NCI-H2196 treated with DMSO at 0.1 percent for 48 hours (cell line): ENCODE data around the gene NOXO1.
A peak's percentile ranks its signal among the peaks of the same experiment; 100 is the strongest.
"Not testable (repeated sequence)": the region's sequence is repeated elsewhere in the genome, so short reads cannot be mapped to it uniquely, and the experiment has no call there.

Source experiments
- DNase-seq: peaks from one replicate; lab custom pipeline; 2025; ENCODE audit not compliant: unreplicated experiment; lab: John Stamatoyannopoulos, UW

Gene NOXO1

DNA sequence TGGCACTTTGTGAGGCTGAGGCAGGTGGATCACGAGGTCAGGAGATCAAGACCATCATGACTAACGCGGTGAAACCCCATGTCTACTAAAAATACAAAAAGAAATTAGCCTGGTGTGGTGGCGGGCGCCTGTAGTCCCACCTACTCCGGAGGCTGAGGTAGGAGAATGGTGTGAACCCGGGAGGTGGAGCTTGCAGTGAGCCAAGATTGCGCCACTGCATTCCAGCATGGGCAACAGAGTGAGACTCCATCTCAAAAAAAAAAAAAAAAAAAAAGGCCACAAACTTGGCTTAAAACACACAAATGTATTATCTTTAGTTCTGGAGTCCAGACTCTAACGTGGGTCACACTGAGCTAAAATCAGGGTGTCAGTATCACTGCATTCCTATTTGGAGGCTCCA is 30.5 kb upstream of the NOXO1 start:
- not testable (repeated sequence) for DNase-seq

DNA sequence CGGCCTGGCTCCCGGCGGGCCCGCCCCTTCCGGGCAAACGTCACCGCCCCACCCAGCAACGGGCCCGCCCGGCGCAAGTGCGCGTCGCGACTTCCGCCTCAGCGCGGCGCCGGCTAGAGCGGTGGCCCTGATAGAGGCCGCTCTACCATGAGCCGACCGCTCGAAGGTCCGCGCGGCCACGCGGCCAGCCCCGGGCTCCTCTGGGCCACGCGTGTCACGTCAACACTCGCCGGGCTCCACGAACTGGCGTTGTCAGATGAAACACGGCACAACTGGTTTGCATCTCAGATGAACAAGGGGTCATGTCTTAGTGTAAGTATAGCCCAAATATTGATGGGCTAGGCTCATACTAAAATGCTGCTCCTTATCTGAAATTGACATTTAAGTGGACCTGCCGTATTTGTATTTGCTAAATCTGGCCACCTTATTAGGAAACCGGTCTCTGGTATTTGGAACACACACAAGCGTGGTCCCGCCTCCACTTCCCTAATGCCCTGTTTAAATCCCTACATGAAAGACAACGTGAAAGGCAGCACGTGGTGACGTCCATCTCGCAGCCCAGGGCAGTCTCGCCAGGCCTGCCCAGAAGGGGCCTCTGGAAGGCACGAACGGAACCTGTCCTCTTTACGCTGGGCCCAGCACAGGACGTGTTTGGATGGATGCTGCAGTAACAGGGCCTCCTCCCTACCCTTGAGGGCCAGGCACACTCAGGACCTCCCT is 28.7 kb upstream of the NOXO1 start, which contains the start of gene ZNF598:
Gene ZNF598 (minus strand): TSS at position 31 of the 720 bp plus-strand sequence.
- peak; percentile 78 for DNase-seq

DNA sequence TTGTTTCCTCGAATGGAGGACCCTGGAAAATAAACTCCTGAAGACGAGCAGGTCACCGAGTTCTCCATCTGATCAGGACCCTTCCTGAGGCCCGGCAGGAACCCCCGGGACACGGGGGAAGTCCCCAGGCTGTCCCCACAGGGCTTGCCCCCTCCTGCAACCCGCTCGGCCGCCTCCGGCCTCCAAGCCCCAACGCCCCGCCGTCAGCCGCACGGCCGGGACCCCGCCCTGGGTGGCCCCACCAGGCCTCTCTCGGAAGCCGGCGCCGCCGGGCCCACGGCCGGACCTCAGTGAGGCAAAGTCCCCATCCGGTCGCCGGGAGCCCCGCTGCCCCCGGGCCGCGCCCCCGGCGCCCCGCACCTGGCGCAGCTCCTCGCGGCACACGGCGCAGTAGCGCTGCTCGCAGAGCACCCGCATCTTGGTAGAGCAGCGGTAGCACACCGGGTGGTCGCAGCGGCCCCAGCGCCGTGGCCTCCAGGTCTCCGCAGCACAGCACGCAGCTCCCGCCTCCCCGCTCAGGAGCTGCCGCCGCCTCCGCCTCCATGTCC is 28.0 kb upstream of the NOXO1 start:
- DNase-seq, result no peak

DNA sequence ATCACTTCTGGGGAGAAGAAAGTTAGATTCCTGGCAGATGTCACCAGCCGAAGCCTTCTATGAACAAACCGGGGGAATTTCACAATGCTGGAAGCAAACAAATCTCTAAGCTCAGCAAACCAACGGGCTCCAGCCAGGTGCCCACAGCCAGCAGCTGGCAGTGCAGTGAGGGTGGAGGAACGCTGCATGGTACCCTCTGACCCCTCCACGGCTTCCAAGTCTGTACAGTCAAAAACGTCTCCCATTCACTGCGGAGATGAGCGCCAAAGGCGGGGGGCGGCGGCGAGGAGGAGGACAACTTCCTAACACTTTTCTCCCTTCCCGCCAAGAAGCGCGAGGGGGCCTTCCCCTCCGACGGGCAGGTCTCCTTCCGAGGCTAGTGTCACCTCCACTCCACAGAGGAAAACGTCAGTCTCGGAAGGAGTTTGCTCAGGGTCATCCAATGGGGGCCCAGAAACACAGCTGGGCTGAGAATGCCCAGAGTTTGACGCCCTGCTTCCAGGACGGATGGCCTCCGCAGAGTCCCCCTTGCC is 27.4 kb upstream of the NOXO1 start:
- no peak for DNase-seq

DNA sequence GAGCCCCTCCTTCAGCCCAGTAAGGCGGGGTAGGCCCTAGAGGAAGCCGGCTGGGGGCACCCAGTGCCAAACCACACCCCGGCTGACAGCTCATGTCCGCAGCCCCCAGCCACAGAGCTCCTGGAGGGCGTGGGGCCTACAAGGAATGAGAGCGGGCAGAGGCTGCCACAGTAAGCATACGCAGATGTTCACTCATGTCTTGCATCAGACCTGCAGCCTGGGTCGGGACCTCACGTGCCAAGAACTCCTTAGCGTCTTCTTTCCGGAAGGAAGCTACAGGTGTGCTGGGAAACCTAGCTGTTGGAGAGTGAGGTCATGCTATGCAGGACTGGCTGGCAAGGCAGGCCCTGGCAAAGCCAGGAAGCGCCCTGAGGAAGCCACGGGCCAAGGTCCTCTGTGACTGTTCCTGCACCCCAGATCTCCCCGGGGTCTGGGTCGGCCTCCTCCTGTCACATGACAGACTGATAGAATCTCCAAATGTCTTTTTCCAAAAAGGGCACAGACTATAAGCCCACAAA is 26.8 kb upstream of the NOXO1 start:
- DNase-seq, result peak; percentile 56

DNA sequence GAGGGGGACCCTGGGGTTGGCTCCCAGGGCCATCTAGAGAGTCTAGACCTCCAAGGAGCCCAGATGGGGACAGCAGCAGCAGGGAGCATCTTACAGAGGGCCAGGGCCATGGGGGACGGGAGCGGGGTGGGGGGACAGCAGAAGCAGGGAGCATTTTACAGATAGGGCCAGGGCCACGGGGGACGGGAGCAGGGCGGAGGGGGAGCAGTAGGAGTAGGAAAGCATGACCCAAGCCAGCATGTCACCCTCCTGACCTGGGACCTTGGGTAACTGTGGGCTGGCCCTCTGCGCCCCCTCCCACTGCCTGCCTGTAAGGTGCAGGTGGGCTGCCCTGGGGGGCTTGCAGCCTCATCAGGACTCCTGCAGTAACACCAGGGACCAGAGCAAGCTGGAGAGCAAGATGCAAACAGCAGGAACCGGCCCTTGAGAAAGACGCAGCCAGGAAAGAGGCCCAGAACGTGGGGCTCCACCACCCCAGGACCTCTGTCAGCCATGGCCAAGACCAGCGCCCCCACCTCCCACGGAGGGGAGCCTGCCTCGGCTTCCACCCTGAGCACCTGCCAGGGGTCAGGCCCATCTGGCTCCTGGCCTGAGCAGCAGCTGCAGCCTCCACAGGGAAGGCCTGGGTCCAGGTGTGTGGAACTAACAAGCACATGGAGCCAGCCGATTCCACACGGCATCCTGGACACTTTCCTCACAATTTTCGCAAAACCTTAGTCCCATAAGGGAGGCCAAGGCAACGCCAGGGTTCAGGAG is 26.0 kb upstream of the NOXO1 start:
- no peak for DNase-seq

DNA sequence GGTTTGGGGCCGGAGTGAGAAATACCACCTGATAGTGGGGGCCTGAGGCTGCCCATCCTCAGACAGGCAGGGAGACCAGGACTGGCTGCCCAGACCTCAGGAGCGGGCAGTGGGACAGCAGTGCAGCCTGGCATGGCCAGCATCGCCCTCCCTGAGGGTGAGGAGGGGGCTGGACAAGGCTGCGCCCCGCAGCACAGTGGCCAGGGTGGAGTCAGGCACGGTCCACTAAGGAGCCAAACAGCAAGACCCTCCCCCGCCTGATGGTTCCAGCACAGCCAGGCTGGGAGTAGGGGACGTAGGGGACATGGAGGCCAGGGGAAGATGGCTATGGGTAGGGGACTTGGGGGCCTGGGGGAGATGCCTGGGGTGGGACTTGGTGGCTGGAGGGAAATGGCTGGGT is 25.0 kb upstream of the NOXO1 start:
- DNase-seq, result no peak

DNA sequence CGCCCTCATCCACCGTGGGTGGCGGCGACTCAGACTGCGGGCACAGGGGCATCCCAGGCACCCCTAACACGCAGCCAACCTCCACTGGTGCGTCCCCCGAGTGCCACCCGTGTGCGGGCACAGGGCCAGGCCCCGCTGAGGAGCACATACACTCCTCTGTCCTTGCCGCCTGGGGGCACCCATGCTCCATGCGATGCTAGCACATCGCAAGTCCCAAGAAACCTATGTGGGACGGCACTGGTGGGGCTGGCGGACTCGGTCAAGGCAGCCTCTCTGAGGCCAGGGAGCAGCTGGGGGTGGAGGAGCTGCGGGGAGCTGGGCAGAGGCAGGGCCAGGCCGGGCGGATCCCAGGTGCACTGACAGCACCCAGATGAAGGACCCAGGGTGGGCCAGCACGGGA is 24.4 kb upstream of the NOXO1 start:
- DNase-seq, result no peak

DNA sequence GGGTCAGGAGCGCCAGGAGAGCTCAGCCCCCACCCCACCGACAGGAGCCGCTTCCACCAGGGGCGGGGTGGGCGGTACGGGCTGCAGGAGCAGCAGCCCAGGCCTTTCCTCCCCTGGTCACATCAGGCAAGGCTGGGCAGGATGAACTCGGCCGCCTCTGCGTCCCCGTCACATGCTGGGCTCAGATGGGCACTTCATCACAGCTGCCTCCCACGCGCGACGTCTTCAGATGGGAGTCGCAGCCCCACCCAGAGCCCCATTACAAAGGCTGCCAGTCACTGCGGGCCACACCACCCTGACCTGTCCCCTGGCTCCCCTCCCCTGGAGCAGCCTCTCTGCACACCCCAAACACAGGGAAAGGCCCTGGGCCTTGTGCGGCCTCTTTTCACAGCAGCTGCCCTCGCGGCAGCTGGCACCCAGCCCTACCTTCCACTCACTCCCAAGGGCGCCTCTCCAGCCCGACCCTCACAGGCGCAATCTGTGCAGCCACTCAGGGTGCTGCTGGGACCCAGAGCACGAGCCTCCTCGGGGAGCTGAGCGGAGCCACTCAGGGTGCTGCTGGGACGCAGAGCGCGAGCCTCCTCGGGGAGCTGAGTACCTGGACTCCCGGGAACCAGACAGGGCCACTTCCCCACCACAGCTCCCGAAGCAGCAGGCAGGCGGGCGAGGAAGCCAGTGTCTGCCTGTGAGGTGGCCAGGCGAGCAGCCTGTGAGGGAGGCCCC is 23.7 kb upstream of the NOXO1 start:
- no peak for DNase-seq

DNA sequence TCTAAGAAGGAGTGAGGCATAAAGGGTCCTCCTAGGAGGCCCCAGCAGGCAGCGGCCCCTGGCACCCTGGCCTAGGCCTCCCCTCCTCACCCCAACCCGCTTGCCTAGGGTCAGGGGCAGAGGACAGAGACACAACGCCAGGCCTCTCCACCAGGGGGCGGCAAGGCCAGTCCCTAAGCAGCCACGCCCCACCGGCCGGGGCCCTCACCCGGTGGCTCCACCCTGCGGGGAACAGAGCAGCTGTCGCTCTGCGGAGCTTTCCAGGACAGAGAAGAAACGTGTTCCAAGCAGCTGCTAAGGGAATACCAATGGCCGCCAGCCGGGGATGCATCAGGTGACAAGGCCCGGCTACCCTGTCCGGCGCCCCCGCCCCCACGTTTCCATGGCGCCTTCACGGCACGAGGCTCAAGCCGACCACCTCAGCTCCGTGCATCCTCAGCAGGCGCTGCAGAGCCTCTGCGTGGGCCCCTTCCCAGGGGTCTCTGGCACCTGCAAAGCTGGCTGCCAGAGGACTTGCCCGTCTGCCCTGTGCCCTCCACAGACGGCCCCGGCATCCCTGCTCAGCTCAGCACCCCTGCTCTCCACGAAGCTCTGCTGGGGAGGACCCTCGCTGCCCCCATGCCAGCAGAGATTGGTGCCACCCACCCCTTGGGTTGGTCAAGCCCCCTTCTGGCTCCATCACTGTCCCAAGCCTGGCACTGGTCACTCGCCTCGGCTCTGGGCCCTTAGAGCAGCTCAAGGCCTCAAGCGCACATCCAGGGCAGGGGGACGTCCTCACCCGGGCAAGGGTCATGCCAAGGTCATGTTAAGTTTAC is 22.8 kb upstream of the NOXO1 start:
- peak; percentile 88 for DNase-seq

DNA sequence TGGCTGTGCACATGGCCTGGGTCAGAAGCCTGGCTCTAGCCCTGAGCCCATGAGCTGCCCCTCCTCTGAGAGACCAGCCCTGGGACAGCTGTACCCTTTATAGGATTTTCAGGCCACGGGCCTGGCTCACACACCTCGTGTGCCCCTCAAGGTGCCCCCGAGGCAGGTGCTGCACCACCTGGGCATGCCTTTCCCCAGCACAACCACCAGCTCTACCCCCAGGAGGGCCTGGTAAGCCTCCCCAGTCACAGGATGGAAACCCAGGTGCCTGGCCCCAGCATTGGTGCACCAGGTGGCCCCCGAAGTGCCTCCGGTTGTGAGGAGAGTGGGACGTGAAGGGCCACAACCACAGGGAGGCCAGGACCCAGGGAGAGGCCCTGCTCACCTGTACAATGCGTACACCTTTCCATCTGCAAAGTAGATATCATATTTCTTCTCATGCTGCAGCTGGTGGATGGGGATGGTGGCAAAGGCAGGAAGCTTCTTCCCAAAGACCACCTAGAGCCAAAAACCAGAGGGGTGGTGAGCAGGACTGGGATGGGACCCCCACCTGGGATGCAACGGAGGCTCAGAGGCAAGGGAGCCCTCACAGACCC is 22.1 kb upstream of the NOXO1 start:
- DNase-seq, result no peak

DNA sequence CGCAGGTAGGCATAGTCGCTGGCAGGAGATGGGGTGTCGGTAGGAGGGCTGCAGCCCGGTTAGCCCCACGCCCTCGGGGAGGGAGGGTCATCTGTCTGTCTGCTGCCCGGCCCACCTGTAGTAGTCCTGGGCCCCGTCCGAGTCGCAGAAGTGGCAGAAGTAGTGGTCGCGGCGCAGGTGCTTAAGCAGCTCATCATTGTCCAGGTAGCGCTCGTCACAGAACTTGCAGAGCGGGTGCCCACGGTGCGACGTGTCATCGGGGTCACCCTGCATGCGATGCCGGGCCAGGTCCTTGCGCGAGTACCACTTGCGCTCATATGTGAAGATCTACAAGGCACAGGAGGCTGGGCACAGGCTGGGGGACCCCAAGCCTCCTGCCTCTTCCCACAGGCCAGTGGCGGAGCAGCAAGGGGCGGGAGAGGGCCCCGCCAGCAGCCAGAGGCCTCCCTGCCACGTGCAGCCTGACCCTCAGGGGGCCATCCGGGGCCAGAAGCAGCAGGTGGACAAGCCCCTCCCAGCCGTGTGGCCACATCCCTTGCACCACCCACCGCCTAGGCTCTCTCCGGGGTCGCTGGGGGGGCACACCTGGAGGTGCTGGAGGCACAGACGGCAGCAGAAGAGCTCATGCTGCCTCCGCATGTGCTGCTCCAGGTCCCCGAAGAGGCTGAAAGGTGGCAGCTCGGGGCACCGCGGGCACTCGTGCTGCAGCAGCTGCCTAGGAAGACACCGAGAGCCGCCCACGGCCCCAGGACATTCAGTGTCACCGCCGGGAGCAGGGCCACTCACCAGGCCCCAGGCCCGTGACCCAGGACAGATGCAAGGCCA is 21.3 kb upstream of the NOXO1 start:
- DNase-seq, result no peak

DNA sequence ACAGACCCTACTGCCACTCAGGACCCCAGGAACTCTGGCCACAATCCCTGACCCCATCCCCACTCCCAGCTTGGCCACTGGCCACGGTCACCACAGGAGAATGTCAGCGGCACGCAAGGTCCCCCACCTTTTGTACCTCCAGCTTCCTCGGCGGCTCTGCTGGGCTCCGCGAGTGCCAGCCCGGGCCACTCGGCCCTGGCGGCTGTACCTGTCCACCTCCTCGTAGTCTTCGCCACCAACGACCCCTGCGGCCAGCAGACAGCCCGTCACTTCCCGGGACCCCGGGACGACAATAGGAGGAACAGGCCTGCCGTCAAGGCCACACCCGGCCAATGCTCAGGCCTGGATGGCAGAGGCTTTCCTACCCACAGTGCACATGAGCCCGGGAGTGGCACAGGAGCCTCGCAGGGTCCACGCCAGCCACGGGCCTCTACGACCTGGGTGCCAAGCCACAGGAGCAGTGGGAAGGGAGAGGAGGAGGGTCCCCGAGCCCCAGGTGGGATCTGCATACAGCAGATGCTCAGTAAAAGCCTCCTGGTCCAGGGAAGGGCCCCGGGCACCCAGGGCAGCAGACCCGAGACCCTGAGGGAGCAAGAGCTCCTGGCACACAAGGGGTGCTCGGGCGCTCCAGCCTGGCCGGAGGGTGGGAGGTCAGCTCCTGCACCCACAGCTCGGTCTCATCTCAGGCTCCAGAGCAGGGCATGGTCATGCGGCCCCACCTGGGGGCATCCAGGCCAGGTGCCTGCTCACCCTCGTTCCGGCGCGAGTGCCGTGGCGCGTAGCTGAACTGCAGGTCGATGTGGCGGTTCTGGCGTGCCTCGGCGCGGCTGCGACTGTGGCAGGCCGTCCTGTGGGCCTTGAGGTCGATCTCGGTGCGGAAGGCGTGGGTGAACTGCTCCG is 20.4 kb upstream of the NOXO1 start:
- DNase-seq, result no peak

DNA sequence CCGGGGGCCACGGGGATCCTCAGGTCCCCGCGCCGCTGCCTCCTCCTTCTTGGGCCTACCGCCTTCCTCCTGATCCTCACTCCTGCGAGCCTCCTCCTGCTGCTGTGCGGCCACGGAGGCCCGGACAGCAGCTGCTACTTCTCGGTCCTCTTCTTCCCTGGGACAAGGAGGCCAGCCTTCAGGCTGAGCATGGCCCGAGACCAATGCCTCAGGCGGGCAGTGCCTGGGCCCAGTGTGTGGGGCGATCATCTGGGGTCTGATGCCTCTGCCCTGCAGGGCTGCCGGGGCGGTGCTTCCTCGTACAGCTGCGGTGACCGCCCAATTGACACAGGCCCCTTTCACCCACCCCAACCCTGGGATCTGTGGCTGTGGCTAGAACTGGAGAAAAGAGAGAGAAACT is 19.8 kb upstream of the NOXO1 start:
- DNase-seq, result no peak

DNA sequence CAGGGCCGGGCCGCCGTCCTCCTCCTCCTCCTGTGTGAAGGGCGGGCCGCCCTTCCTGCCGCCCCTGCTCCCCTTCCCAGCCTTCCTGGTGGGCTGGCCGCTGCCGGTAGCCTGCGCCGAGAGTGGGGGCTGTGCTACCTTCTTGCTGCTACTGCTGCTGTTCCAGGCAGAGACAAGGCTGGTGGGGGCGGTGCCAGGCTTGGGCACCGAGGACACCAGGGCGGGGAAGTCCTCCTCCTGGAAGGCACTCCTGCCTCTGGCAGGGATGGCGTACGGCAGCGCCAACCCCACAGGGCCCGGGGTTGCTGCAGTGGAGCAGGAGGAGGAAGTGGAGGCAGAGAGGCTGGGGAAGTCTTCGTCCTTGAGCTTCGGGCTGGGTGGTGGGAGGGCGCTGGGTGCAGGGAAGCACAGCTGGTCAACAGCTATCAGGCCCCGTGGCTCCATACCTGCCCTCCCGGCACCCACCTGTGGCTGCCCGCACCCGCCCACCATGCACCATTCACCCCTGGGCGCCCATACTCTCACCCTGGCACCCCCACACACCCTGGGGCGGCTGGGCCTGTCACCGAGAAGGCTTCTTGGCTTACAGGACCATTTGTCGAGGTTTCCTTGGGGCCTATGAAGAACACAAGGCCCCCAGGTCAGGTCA is 18.7 kb upstream of the NOXO1 start:
- DNase-seq, result no peak

DNA sequence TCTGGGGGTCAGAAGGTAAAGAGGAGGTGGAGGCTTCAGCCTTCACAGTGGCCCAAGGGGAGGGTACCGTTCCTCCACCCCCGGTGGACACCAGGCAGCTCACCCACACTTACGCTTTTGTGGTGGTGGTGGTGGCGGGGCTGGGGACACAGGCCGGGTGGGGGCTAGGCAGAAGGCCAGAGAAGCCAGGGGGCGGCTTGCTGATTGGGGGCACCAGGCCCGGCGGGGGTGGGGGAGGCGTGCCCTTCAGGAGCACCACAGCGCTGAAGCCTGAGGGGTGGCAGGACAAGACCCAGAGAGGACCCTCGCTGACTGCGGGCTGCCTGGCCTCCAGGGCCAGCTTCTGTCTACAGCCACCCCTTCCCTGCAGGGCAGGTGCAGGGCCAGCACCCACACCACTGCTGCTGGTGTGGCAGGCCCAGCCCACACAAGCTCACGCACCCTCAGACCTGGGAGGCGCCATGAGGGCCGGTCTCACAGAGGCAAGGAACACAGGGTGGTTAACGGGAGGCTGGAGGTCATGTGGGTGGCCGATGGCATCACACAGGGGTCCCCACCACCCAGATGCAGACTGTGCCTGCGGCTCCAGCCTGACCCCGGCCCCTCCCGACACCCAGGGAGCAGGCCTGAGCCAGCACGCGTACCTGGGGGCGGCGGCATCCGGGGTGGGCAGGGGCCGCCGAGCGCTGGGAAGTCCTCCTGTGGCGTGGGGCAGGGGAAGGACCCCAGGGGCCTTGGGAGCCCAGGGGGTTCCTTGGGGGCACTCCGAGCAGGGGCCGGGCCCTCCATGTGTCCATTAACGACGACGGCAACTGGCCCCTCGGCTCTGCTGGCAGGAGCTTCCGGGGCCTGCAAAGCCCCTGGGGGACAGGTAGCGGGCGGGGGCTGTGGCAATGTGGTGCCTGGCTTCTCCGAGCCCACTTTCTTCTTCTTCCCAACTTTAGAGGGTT is 17.9 kb upstream of the NOXO1 start:
- no peak for DNase-seq
